Ovary (tissue), 9 donors: ENCODE measurements around the gene MARCHF3. TPM values are rescaled to one million over a fixed set of nuclear protein-coding genes. Genes with fewer than 3 reads are reported as not detected.
"Not testable (repeated sequence)": the region's sequence is repeated elsewhere in the genome, so short reads cannot be mapped to it uniquely, and the experiment has no call there.

Source experiments
- DNase-seq, 5 donors: peaks; one replicate each; pipeline ENCODE4 v3.0.0-alpha.2; 2019 to 2020
- H3K27ac ChIP-seq, 2 donors: fragments of 200-600 bp; one replicate each; pipeline versions ENCODE4 v1.5.1 to v1.8.0; 2019 to 2022
- H3K27me3 ChIP-seq: fragments of 200-600 bp; one replicate; pipeline ENCODE4 v1.8.0; 2022
- H3K36me3 ChIP-seq: fragments of 200-600 bp; sonication (generic); one replicate; pipeline ENCODE4 v1.5.1; 2019
- H3K4me1 ChIP-seq: one replicate; pipeline ENCODE4 v1.8.1; 2013; ENCODE audit warnings: mild to moderate bottlenecking, moderate library complexity; ENCODE audit not compliant: insufficient read depth
- H3K4me3 ChIP-seq: fragments of 200-600 bp; sonication (generic); one replicate; pipeline ENCODE4 v1.5.1; 2017
- H3K9me3 ChIP-seq, 2 donors: fragments of 200-600 bp in 1 of 2; sonication (generic) in 1 of 2; one replicate each; pipeline versions ENCODE4 v1.5.1 to v1.8.1; 2013 to 2019; ENCODE audit warnings: mild to moderate bottlenecking in 1 of 2, moderate library complexity in 1 of 2
- EP300 ChIP-seq: sonication (generic); formaldehyde crosslinking; IDR thresholded peaks from one replicate; pipeline ENCODE4 v1.6.1; 2017; ENCODE audit warnings: antibody characterized with exemption
- POLR2A ChIP-seq: fragments of 450-650 bp; IDR thresholded peaks from one replicate; pipeline ENCODE4 v1.6.1; 2017; ENCODE audit warnings: antibody characterized with exemption, mild to moderate bottlenecking, moderate library complexity
- WGBS, 3 donors: extraction: QIAGEN DNeasy Blood & Tissue Kit in 1 of 3; methylation state at CpG; one replicate each; pipeline versions ENCODE4 v1.1.5 to v1.1.7; 2013 to 2017; 5-methylcytosine and 5-hydroxymethylcytosine counted together
- intact Hi-C, 4 donors: fragments of 100-400 bp; cut with DNase I; formaldehyde crosslinking; loops; one replicate each; pipeline versions ENCODE4 v1.11.0 to v1.15.1; 2022 to 2023
- polyA plus RNA-seq, 2 donors: library from polyadenylated mRNA; stranded (reverse); fragments of 200-250 nt in 1 of 2; fragments of 350-450 nt in 1 of 2; fragmentation: Illumina TruSeq in 1 of 2; extraction: RNeasy Lipid Tissue Mini Kit (QIAGEN cat#74804) in 1 of 2; gene quantifications; one replicate each; pipeline ENCODE4 v1.2.3, GENCODE V29; 2013 to 2014
- total RNA-seq, 7 donors: library from RNA; depleted of rRNA in 2 of 7; stranded (reverse); fragments of >200 nt in 2 of 7; fragmentation: NEBNext Ultra II Directional in 3 of 7; extraction: Animal tissue kit (Norgen Biotek cat#: 25700) in 3 of 7; gene quantifications; one replicate each; pipeline versions ENCODE4 v1.1.0 to v1.2.4, GENCODE V29; 2016 to 2023
- TF ChIP-seq, protein P1 (sequence below), 3 donors: fragments of 450-650 bp in 2 of 3; fragments of 200-600 bp in 1 of 3; IDR thresholded peaks; one replicate each; pipeline versions ENCODE4 v1.5.1 to v1.8.0; 2016 to 2022; ENCODE audit warnings: antibody characterized with exemption in 3 of 3, mild to moderate bottlenecking in 1 of 3
- donor health status: DM: no; HTN: no; CAD: no; lungs with moderate emphysema.
- donor health status: DM: no; HTN: no; CAD: no.
- donor health status: Bipolar disorder and iron deficiency.
- donor health status: DM: yes; HTN: yes; CAD: no.
- donor health status: DM: no; HTN: no; CAD: no.
- donor health status: DM: yes; HTN: yes; CAD: no.

The MARCHF3 gene
- total and polyA plus RNA-seq, 9 donors = 2.1 to 13.8 (median 4.5) TPM

DNA sequence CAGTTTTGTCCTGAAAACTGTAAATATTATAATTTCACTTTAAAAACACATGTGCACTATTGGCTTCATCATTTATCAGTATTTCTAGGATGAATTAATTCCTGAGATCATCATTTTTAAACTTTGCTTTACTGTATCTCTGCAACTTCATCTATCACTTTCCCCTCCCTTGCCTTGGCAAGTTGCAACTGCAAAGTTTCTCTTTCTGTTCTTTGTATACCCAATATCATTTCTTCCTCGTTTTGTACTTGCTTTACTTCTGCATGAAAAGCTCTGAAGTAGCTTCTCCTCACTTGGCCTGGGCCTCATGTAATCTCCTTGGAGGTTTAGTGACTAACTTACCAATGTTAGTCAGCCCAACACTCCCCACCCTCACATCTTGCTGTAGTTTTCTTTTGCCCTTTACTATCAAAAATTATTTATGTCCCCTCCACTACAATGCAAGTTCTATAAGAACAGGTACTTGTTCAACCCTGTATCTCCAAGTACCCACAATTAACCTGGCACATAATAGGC, 30.2 kb upstream of the MARCHF3 start:
- intact Hi-C loops = no loop called here
- H3K27ac ChIP-seq = no peak overlapping the region
- no peaks in the 10 kb centered on the region for H3K36me3 ChIP-seq
- no peak for DNase-seq
- TF ChIP-seq POLR2A = no peak
- TF ChIP-seq, protein P1, sequence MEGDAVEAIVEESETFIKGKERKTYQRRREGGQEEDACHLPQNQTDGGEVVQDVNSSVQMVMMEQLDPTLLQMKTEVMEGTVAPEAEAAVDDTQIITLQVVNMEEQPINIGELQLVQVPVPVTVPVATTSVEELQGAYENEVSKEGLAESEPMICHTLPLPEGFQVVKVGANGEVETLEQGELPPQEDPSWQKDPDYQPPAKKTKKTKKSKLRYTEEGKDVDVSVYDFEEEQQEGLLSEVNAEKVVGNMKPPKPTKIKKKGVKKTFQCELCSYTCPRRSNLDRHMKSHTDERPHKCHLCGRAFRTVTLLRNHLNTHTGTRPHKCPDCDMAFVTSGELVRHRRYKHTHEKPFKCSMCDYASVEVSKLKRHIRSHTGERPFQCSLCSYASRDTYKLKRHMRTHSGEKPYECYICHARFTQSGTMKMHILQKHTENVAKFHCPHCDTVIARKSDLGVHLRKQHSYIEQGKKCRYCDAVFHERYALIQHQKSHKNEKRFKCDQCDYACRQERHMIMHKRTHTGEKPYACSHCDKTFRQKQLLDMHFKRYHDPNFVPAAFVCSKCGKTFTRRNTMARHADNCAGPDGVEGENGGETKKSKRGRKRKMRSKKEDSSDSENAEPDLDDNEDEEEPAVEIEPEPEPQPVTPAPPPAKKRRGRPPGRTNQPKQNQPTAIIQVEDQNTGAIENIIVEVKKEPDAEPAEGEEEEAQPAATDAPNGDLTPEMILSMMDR (IDR thresholded peaks at IDR 0.05) = no peak
- TF ChIP-seq EP300 = no peak
- H3K27me3 ChIP-seq = no peaks in the 10 kb centered on the region
- H3K4me1 ChIP-seq = no peaks in the 10 kb centered on the region
- H3K9me3 ChIP-seq = no peaks in the 10 kb centered on the region
- WGBS, 3 donors = 55 to 71% (median 59%) methylated on average over 1 of the region's 1 CpG
- no peak overlapping the region for H3K4me3 ChIP-seq

DNA sequence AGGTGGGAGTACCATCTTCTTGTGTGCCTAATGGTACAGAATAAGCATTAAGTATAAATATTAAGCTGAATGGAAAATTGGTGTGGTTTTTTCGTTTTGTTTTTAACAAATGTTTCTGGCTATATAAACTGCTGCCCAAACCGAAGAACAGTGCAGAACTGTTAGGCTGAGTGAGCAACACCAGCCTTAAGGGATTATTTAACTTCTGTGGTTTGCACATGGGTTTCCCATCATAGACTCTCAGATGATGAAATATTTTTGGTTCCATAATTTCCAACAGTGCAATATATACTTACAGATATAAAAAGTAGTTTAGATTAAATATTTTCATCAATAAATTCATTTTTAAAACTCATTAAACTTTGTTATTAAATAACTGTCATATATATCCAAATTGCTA, 26.5 kb upstream of the MARCHF3 start:
- H3K36me3 ChIP-seq = no peaks in the 10 kb centered on the region
- 77 to 91% (median 89%) methylated on average over 2 of the region's 2 CpGs for WGBS, 3 donors
- H3K27me3 ChIP-seq = no peaks in the 10 kb centered on the region
- no peak overlapping the region for H3K4me3 ChIP-seq
- no peaks in the 10 kb centered on the region for H3K4me1 ChIP-seq
- TF ChIP-seq, protein P1 (IDR thresholded peaks at IDR 0.05) = no peak
- TF ChIP-seq EP300 = no peak
- TF ChIP-seq POLR2A = no peak
- no peaks in the 10 kb centered on the region for H3K9me3 ChIP-seq
- no peak overlapping the region for H3K27ac ChIP-seq
- intact Hi-C loops = loop anchor here in 1 of 4 donors (5.0 kb wide), 1 partner anchor 135 kb away; no protein-coding TSS in a partner anchor
- no peak for DNase-seq

DNA sequence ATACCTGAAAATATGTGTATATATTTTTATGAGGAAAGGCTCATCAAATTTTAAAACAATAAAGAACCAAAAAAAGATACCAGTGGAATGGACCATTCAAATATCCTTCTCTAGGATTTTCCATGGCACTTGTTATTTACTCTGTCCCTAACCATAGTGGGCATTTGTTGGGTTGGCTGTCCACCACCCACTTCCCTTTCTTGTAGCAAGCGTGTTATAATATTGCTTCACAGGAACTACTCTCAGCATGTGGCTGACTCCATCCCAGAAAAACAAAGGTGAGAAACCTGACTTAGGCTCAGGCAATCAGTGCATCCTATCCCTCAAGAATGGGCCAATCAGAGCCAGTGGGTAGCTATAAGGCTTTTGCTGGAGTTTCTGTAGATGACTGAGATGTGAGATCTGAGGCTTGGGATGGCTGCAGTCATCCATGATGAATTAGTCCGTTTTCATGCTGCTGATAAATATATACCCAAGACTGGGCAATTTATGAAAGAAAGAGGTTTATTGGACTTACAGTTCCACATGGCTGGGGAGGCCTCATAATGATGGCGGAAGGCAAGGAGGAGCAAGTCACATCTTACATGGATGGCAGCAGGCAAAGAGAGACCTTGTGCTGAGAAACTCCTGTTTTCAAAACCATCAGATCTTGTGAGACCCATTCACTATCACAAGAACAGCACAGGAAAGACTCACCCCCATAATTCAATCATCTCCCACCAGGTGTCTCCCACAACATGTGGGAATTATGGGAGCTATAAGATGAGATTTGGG, 25.7 kb upstream of the MARCHF3 start:
- H3K36me3 ChIP-seq = no peaks in the 10 kb centered on the region
- 95 to 99% (median 96%) methylated on average over 3 of the region's 3 CpGs for WGBS, 3 donors
- no peaks in the 10 kb centered on the region for H3K9me3 ChIP-seq
- H3K27ac ChIP-seq = no peak overlapping the region
- intact Hi-C loops = loop anchor here in 1 of 4 donors (5.0 kb wide), 1 partner anchor 136 kb away; no protein-coding TSS in a partner anchor
- no peak overlapping the region for H3K4me3 ChIP-seq
- TF ChIP-seq, protein P1 (IDR thresholded peaks at IDR 0.05) = no peak
- TF ChIP-seq EP300 (no peak), POLR2A (no peak)
- DNase-seq = no peak
- H3K27me3 ChIP-seq = no peaks in the 10 kb centered on the region
- no peaks in the 10 kb centered on the region for H3K4me1 ChIP-seq

DNA sequence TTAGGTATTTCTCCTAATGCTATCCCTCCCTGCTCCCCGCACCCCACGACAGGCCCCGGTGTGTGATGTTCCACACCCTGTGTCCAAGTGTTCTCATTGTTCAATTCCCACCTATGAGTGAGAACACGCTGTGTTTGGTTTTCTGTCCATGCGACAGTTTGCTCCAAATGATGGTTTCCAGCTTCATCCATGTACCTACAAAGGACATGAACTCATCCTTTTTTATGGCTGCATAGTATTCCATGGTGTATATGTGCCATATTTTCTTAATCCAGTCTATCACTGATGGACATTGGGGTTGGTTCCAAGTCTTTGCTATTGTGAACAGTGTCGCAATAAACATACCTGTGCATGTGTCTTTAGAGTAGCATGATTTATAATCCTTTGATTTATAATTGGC, 23.2 kb upstream of the MARCHF3 start:
- H3K27ac ChIP-seq, H3K27me3 ChIP-seq, H3K4me1 ChIP-seq, H3K4me3 ChIP-seq, DNase-seq, intact Hi-C loops, H3K36me3 ChIP-seq, H3K9me3 ChIP-seq: not testable (repeated sequence)
- WGBS, 3 donors = 96 to 97% (median 97%) methylated on average over 6 of the region's 6 CpGs

DNA sequence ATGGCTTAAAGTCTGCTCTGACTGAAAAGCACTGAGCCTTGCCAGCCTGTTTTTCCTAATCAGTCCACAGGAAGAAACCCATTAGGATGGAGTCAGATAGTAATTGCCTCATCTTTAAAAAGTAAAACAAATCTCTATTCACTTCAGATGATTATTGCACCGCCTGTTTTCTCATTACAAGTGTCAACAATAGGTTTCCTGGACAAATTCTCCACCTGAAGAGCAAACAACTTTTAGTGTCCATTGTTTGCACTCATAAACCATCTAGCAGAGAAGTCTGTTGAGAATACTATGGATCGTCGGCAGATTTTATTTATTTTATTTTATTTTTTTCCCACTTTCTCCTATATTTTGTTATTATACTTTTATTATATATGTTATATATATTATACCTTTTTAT, 22.7 kb upstream of the MARCHF3 start:
- Histone ChIP-seq H3K4me1 (no peaks in the 10 kb centered on the region), H3K9me3 (no peaks in the 10 kb centered on the region), H3K4me3 (no peak overlapping the region), H3K27ac (no peak overlapping the region), H3K36me3 (no peaks in the 10 kb centered on the region), H3K27me3 (no peaks in the 10 kb centered on the region)
- no peak for DNase-seq
- intact Hi-C loops = no loop called here
- WGBS, 3 donors = 92 to 97% (median 94%) methylated on average over 3 of the region's 3 CpGs
- TF ChIP-seq, protein P1 (IDR thresholded peaks at IDR 0.05) = no peak
- TF ChIP-seq POLR2A = no peak
- TF ChIP-seq EP300 = no peak
